SK-N-MC (cell line): Measurements from ENCODE around the gene SF3B6.

ENCODE experiments used
- DNase-seq: peaks from one replicate; pipeline ENCODE4 v3.0.0-alpha.2; 2011; ENCODE audit warnings: low read depth, low spot score
- H3K27ac ChIP-seq: fragments of 200-600 bp; sonication (generic); 2 replicates; pipeline ENCODE4 v1.5.1; 2016; ENCODE audit warnings: mixed run types
- H3K36me3 ChIP-seq: fragments of 200-600 bp; sonication (generic); 2 replicates; pipeline ENCODE4 v1.6.1; 2017; ENCODE audit warnings: antibody characterized with exemption, low read length, mixed read lengths; ENCODE audit not compliant: insufficient read depth
- H3K4me3 ChIP-seq: fragments of 200-600 bp; sonication (generic); 2 replicates; pipeline ENCODE4 v1.5.1; 2016
- H3K9ac ChIP-seq: fragments of 200-600 bp; sonication (generic); 2 replicates; pipeline ENCODE4 v1.8.0; 2017; ENCODE audit warnings: mixed run types, mixed read lengths; ENCODE audit not compliant: insufficient read length
- H3K9me3 ChIP-seq: fragments of 200-600 bp; sonication (generic); 2 replicates; pipeline ENCODE4 v1.6.1; 2017; ENCODE audit warnings: low read depth, mild to moderate bottlenecking, antibody characterized with exemption, low read length, moderate library complexity, mixed read lengths
- EZH2 ChIP-seq: fragments of 200-600 bp; sonication (generic); IDR thresholded peaks from one replicate; pipeline ENCODE4 v1.6.1; 2017; ENCODE audit warnings: antibody characterized with exemption
- FOXP2 ChIP-seq: optimal IDR thresholded peaks from 2 replicates; pipeline ENCODE3; 2011; ENCODE audit warnings: mild to moderate bottlenecking, moderate library complexity; ENCODE audit not compliant: insufficient read depth; ENCODE audit errors: extremely low read length, control extremely low read depth
- POLR2AphosphoS5 ChIP-seq: IDR thresholded peaks from 2 replicates; pipeline ENCODE4 v1.6.1; 2012; ENCODE audit warnings: mild to moderate bottlenecking, low read depth, low read length, borderline replicate concordance

The SF3B6 gene, protein sequence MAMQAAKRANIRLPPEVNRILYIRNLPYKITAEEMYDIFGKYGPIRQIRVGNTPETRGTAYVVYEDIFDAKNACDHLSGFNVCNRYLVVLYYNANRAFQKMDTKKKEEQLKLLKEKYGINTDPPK

DNA sequence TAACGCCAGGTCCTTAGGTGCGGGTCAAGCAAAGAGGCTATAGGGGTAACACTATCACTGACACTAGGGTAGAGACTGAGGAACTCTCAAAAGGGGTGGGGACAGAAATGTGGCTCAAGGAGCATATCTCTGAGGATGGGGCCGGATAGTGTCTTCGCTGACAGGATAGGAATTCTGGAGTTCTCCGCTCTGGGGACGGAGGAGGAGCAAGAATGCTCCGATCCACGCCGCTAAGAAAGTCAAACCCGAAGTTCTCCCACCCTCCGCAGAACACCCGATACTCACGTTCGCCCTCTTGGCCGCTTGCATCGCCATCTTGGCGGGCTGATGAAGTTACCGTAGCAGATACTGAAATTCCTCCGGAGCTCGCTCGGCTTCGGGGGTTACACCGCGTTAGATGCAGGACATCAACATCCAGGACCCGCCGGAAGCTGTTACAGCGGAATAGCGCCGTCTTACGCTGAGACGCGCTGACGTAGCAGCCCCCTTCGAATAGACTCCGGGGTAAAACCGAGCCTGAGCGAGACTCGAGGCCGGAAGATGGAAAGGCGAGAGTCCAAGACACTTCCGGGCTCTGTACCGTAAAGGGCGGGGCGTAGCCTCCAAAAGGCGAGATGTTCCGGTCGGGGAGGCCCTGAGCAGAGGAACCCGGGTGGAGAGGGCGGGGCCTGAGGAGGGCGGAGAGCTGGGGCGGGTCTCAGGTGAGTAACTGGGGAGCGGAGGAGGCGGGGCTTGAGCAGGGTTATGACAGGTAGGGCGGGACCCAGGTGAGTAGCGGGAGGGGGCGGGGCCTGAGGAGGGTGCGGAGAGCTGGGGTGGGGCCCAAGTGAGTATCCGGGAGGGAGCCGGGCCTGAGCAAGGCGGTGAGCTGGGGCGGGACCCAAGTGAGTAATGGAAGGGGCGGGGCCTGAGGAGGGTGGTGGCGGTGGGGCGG, at the start of gene SF3B6:
SF3B6 (minus strand) TSS at position 412 of the 934 bp plus-strand sequence; CDS start at position 315, 97 bp downstream.
- peak within 1 kb of the TSS; percentile 80 for H3K9ac ChIP-seq
- H3K36me3 ChIP-seq, result peaks cover 26% of the 10 kb centered on the region
- no peak for TF ChIP-seq FOXP2
- TF ChIP-seq POLR2AphosphoS5, result peak; percentile 93
- TF ChIP-seq EZH2, result no peak
- no peaks in the 10 kb centered on the region for H3K9me3 ChIP-seq
- peak; percentile 94 for DNase-seq
- peak within 1 kb of the TSS; percentile 97 for H3K4me3 ChIP-seq
- H3K27ac ChIP-seq, result peak within 1 kb of the TSS; percentile 88

DNA sequence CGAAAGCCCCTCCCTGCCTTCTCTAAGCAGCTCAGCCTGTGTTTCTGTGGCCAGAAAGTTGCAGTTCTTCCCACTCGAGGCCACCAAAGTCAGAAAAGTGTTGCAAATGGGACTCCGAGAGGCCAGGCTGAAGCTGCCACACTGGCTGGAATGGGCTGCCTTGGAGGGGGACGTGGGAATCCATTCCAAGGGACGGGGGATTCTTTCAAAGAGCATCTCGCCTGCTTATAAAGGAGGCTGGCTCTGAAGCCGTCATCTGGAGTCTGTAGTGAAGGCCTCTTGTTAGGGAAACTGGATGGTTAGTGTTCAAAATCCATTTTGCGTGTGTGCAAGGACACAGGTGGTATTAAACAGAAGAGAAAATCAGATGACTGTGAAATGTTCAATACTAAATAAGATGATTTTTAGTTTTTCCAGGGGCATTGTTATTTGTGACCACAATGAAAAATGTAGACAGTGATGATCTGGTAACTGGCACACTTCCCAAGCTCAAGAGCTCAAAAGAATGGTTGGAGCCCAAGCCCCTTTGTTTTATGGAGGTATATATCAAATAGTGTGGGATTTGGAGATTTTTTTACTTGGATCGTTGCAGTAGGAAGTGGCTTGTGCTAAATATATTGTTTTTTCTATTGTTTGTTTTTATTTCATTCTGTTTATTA, 47.9 kb upstream of the SF3B6 start:
- H3K9ac ChIP-seq, result peak overlapping the region; percentile 79
- DNase-seq, result no peak
- no peaks in the 10 kb centered on the region for H3K36me3 ChIP-seq
- H3K4me3 ChIP-seq, result peak overlapping the region; percentile 80
- no peak for TF ChIP-seq POLR2AphosphoS5
- TF ChIP-seq FOXP2, result no peak
- TF ChIP-seq EZH2, result no peak
- H3K9me3 ChIP-seq, result no peaks in the 10 kb centered on the region
- H3K27ac ChIP-seq, result peak overlapping the region; percentile 17; the same call in 1 of the 2 replicates

DNA sequence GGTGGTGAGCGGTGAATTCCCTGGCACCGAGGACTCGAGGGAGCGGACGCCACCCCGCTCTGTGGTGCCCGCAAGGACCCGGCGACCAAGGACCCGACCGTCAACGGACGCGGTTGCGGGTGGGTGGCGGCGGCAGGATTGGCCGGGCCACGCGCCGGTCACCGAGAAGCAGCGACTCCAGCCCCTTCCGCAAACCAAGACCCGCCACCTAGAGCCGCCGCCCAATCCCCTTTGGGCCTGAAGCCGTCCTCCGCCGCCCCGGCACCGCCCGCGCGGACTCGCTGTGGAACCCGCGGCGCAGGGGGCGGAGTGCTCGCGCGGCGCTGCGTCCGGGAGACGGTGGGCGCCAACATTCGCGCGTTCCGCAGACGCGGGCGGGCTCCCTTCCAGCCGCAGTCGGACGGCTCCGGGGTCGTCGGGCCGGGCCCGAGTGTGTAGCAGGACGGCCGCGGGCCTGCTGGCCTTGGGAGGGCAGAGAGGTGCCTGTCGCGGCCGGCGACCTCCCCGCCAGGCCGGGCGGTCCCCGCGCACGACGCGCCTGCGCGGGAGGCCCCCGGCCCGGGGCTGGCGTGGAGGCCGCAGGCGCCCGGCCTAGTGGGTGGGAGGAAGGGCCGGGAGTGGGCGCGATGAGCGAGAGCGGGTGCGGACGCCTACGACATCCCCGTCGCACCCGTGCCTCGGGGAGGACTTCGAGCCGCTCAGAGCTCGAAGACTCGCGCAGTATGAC, 47.2 kb upstream of the SF3B6 start, which contains the start of the genes FAM228B and PFN4:
FAM228B (plus strand) TSS at position 275 of the 727 bp plus-strand sequence. CDS start 893 bp downstream, outside the sequence.
PFN4 (minus strand) TSS at position 140 of the 727 bp plus-strand sequence. CDS start 799 bp downstream, outside the sequence.
- peak within 1 kb of the TSS; percentile 17; the same call in 1 of the 2 replicates for H3K27ac ChIP-seq

DNA sequence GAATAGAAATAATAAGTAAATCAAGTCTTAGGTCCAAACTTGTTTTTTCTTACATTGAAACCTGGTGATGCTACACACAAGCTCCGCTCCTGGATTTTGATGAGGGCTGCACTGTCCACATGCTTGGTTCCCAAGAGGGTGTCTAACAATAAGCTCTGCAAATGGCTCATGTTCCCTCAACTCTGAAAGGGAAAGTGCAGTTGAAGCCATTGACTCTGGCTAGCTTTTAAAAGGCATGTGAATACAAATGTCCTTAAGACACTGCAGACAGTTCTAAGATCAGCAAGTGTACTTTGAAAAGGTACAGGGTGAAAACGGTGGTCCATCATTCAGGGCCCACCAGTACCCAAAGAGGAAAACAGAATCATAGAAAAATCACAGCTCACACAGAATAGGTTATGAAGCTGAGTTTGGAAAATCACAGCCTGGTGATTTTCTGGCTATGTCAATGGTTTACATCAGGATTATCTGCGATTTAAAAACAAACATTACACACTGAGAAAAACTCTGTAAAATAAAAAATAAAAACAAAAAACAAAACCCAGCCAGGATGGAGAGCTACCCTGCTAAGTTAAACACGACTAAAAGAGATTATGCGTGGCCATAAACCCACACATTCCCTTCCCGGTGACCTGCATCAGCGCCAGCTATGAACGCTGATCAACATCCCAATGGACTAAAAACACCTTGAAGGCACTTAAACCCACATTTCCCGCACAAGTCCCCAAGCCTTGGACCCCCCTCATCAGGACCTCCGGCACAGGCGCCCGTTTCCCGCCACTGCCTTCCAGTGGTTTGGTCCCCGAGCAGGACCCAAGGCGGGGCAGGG, 46.5 kb upstream of the SF3B6 start:
- no peak for DNase-seq
- Histone ChIP-seq H3K9ac (peak overlapping the region; percentile 79), H3K4me3 (peak overlapping the region; percentile 80), H3K9me3 (no peaks in the 10 kb centered on the region), H3K36me3 (no peaks in the 10 kb centered on the region), H3K27ac (no peak overlapping the region)
- TF ChIP-seq FOXP2, result no peak
- no peak for TF ChIP-seq EZH2
- TF ChIP-seq POLR2AphosphoS5, result no peak

More for the DNA sequence above, 47.2 kb upstream of the SF3B6 start, which contains the start of the genes FAM228B and PFN4:
- Histone ChIP-seq H3K9me3 (no peaks in the 10 kb centered on the region), H3K9ac (peak within 1 kb of the TSS; percentile 79), H3K36me3 (no peaks in the 10 kb centered on the region), H3K4me3 (peak within 1 kb of the TSS; percentile 80)
- DNase-seq, result no peak
- peak; percentile 54 for TF ChIP-seq POLR2AphosphoS5
- TF ChIP-seq FOXP2, result no peak

- Histone ChIP-seq H3K27ac (no peak overlapping the region), H3K9ac (no peak overlapping the region), H3K9me3 (no peaks in the 10 kb centered on the region), H3K4me3 (no peak overlapping the region), H3K36me3 (no peaks in the 10 kb centered on the region)
- no peak for DNase-seq
- TF ChIP-seq EZH2 (no peak), POLR2AphosphoS5 (no peak), FOXP2 (no peak)
These were observed 45.3 kb upstream of the SF3B6 start for GRCh38 chr2:24121469-24121868.

DNA sequence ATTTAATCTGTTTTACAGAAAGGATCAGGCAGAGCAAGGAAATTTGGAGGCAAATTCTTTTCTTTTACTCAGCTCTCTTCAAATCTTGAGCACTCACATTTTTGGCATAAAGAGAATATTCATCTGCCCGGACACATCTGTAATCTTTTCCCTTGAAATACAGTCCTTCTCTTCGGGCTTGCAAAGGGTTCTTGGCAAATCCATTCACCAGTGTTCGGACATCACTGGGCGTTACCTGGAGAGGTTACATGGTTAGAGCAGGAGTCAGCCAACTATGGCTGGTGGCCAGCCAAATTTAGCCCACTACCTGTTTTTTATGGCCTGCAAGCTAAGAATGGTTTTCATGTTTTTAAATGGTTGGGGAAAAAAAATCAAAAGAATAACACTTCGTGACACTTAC, 44.9 kb upstream of the SF3B6 start:
- Histone ChIP-seq H3K9me3 (no peaks in the 10 kb centered on the region), H3K27ac (no peak overlapping the region), H3K9ac (no peak overlapping the region), H3K4me3 (no peak overlapping the region), H3K36me3 (no peaks in the 10 kb centered on the region)
- TF ChIP-seq POLR2AphosphoS5 (no peak), FOXP2 (no peak), EZH2 (no peak)
- no peak for DNase-seq

DNA sequence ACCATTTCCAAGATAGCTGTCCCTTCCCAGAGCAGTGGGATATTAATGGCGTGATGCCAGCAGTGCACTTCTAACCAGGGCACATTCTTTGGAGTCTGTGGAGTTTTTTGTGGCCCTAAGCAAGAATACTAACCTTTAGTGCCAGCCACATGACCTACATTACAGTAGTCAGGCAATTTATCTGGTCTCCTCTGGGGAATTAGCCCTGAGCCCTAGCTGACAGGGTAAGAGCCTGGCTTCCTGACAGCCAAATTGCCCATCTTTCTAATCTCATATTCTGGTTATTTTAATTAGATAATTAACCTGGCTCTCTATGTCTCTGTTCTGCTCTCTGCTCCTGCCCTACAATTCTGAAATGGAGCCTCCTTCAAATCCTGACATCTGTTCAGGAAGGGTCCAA, 41.8 kb upstream of the SF3B6 start:
- Histone ChIP-seq H3K4me3 (no peak overlapping the region), H3K36me3 (no peaks in the 10 kb centered on the region), H3K9ac (no peak overlapping the region), H3K9me3 (no peaks in the 10 kb centered on the region), H3K27ac (no peak overlapping the region)
- no peak for TF ChIP-seq FOXP2
- no peak for TF ChIP-seq EZH2
- no peak for TF ChIP-seq POLR2AphosphoS5
- no peak for DNase-seq
